ENCODE data around the gene DDX3X.

DNA sequence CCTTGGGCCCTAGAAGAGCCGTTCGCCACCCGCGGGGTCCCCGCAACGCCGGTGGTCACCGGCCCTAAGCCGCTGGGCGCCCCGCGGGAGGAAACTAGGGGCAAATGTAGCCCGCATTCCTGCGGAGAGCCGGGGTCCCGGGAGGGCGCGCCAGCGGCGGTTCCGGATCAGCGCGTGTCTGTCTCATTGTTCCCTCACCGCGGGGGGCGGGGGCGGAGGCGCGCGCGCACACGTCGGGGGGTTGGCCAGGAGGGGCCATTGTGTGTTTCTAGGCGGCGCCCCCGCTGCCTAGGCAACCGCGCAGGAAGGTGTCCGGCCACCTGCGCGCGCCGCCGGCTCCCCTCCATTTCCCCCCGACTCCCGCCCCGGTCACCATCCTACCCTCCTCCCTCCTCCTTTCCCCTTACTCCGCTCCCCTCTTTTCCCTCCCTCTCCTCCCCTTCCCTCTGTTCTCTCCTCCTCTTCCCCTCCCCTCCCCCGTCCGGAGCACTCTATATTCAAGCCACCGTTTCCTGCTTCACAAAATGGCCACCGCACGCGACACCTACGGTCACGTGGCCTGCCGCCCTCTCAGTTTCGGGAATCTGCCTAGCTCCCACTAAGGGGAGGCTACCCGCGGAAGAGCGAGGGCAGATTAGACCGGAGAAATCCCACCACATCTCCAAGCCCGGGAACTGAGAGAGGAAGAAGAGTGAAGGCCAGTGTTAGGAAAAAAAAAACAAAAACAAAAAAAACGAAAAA, 789 bp upstream of the DDX3X start:
- TF ChIP-seq, protein P1, sequence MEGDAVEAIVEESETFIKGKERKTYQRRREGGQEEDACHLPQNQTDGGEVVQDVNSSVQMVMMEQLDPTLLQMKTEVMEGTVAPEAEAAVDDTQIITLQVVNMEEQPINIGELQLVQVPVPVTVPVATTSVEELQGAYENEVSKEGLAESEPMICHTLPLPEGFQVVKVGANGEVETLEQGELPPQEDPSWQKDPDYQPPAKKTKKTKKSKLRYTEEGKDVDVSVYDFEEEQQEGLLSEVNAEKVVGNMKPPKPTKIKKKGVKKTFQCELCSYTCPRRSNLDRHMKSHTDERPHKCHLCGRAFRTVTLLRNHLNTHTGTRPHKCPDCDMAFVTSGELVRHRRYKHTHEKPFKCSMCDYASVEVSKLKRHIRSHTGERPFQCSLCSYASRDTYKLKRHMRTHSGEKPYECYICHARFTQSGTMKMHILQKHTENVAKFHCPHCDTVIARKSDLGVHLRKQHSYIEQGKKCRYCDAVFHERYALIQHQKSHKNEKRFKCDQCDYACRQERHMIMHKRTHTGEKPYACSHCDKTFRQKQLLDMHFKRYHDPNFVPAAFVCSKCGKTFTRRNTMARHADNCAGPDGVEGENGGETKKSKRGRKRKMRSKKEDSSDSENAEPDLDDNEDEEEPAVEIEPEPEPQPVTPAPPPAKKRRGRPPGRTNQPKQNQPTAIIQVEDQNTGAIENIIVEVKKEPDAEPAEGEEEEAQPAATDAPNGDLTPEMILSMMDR (IDR thresholded peaks at IDR 0.05; ENCODE audit: insufficient read depth, low read depth, low read length) = no peak
- TF ChIP-seq EZH2 (IDR thresholded peaks at IDR 0.05; ENCODE audit: insufficient read depth, low read length) = no peak

Data from astrocyte (in vitro differentiated cells and primary cell).